Neural cell (in vitro differentiated cells): ENCODE data around the gene PRKCE.

Experiments
- EZH2 ChIP-seq: fragments of 200-600, 300-800 bp; shearing (Covaris generic), sonication (generic); IDR thresholded peaks from 2 replicates; pipeline ENCODE4 v1.6.1; 2014; ENCODE audit warnings: antibody characterized with exemption, low read length, borderline replicate concordance, mild to moderate bottlenecking; ENCODE audit not compliant: insufficient read depth, poor library complexity, severe bottlenecking
- POLR2AphosphoS5 ChIP-seq: IDR thresholded peaks from 2 replicates; pipeline ENCODE4 v1.6.1; 2012
- SMC3 ChIP-seq: fragments of 450-650 bp; conservative IDR thresholded peaks from 2 replicates; pipeline ENCODE4 v1.6.1; 2014; ENCODE audit warnings: antibody characterized with exemption, mild to moderate bottlenecking, moderate library complexity; ENCODE audit not compliant: poor library complexity
- TAF1 ChIP-seq: IDR thresholded peaks from 2 replicates; pipeline ENCODE4 v1.6.1; 2012; ENCODE audit warnings: low read depth
- TF ChIP-seq, protein P1 (sequence below): fragments of 450-650 bp; IDR thresholded peaks from 2 replicates; pipeline ENCODE4 v1.5.1; 2014; ENCODE audit warnings: antibody characterized with exemption, mild to moderate bottlenecking, moderate library complexity; ENCODE audit not compliant: poor library complexity, severe bottlenecking

DNA sequence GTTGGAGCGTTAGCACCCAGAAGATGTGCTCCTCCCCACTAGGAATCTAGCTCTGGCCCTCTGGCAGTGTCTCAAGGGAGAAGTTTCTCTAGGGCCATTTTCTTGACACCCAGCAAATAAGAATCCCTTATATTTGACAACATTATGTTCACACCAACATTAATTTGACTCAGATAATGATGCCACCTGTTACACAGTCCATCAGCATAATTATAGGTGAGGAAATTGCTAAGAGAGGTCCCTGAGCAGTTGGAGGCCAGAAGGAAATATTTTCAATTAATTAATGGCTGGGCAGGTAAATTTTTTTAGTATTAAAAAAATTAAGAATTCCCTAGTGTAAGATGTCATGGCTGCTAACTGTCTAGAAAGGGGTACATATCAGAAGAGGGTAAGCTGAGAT, 36.5 kb downstream of the PRKCE start:
- TF ChIP-seq, protein P1, sequence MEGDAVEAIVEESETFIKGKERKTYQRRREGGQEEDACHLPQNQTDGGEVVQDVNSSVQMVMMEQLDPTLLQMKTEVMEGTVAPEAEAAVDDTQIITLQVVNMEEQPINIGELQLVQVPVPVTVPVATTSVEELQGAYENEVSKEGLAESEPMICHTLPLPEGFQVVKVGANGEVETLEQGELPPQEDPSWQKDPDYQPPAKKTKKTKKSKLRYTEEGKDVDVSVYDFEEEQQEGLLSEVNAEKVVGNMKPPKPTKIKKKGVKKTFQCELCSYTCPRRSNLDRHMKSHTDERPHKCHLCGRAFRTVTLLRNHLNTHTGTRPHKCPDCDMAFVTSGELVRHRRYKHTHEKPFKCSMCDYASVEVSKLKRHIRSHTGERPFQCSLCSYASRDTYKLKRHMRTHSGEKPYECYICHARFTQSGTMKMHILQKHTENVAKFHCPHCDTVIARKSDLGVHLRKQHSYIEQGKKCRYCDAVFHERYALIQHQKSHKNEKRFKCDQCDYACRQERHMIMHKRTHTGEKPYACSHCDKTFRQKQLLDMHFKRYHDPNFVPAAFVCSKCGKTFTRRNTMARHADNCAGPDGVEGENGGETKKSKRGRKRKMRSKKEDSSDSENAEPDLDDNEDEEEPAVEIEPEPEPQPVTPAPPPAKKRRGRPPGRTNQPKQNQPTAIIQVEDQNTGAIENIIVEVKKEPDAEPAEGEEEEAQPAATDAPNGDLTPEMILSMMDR: no peak
- no peak for TF ChIP-seq SMC3
- TF ChIP-seq EZH2: no peak
- TF ChIP-seq POLR2AphosphoS5: no peak
- TF ChIP-seq TAF1: no peak
